ENCODE results near the gene MSANTD7.

The MSANTD7 gene

GRCh38 chr10:14843327-14843988, 5.4 kb downstream of the MSANTD7 start:
- no peak overlapping the region for H3K27ac ChIP-seq (ENCODE audit: low read depth, low read length)
- TF ChIP-seq CTCF (IDR thresholded peaks at IDR 0.05; ENCODE audit: low read depth, low read length, poor library complexity, severe bottlenecking) (no peak), EZH2phosphoT487 (IDR thresholded peaks at IDR 0.05; ENCODE audit: borderline replicate concordance, low read length) (no peak)
- H3K79me2 ChIP-seq (ENCODE audit: control insufficient read depth, low read length), result peaks cover 76% of the 10 kb centered on the region
- no peaks in the 10 kb centered on the region for H3K9me2 ChIP-seq (replicated peaks; ENCODE audit: control insufficient read depth, low read length)
- H3K4me1 ChIP-seq (ENCODE audit: control insufficient read depth, low read length), result peaks cover 10% of the 10 kb centered on the region
- H3K4me3 ChIP-seq (ENCODE audit: low read length), result no peak overlapping the region
- no peaks in the 10 kb centered on the region for H3K27me3 ChIP-seq (ENCODE audit: control insufficient read depth, low read length)
- peaks cover 9% of the 10 kb centered on the region; the same call in 1 of the 2 replicates for H3F3A ChIP-seq (ENCODE audit: control insufficient read depth, insufficient read depth)
- no peaks in the 10 kb centered on the region for H3K9me3 ChIP-seq (ENCODE audit: control insufficient read depth, insufficient read depth, low read length)
- peaks cover 21% of the 10 kb centered on the region for H4K20me1 ChIP-seq (ENCODE audit: control insufficient read depth, insufficient read depth, low read depth, low read length)
- H3K4me2 ChIP-seq (ENCODE audit: low read length), result no peak overlapping the region
- peaks cover 81% of the 10 kb centered on the region for H3K36me3 ChIP-seq (ENCODE audit: control insufficient read depth, low read length)

DNA sequence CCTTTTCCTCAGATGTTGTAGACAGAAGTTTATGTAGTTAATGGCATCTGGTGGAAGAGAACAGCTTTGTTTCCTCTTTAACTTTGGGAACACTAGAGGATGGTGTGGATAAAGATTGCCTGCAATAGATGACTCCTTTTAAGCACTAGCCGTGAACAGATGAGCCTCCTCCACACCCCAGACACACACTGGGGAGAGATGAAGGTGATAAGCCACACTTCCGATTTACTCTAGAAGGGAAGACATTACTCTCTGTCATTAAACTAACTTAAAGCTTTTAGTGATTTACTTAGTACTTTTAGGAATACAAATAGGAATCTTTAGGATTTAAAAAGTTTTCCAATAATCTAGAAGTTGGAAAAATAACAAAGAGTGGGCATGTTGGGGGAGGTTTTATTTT, 6.8 kb downstream of the MSANTD7 start:
- peaks cover 81% of the 10 kb centered on the region for H3K36me3 ChIP-seq (ENCODE audit: control insufficient read depth, low read length)

DNA sequence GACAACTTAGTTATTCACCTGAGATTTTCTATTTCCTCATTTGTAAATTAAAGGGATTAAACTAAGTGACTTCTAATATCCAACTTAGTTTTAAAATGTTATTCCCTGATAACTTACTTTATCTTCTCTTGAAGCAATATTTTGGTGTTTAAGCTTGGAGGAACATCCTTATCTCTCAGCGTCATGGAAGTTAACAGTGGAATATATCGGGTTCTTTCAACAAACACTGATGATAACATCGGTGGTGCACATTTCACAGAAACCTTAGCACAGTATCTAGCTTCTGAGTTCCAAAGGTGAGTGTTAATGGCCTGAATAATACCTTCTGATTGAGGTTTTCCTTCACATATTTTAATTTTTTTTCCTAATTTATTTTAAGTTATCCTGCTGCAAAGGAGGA, 14.1 kb downstream of the MSANTD7 start:
- no peak overlapping the region for H3K4me2 ChIP-seq (ENCODE audit: low read length)
- no peaks in the 10 kb centered on the region for H3K4me1 ChIP-seq (ENCODE audit: control insufficient read depth, low read length)
- no peak overlapping the region for H3K27ac ChIP-seq (ENCODE audit: low read depth, low read length)
- H3K79me2 ChIP-seq (ENCODE audit: control insufficient read depth, low read length), result no peaks in the 10 kb centered on the region; the same call in 1 of the 2 replicates
- H3K36me3 ChIP-seq (ENCODE audit: control insufficient read depth, low read length), result peaks cover 76% of the 10 kb centered on the region
- H3F3A ChIP-seq (ENCODE audit: control insufficient read depth, insufficient read depth), result peaks cover 14% of the 10 kb centered on the region; the same call in 1 of the 2 replicates
- no peak overlapping the region for H3K4me3 ChIP-seq (ENCODE audit: low read length)
- H4K20me1 ChIP-seq (ENCODE audit: control insufficient read depth, insufficient read depth, low read depth, low read length), result no peaks in the 10 kb centered on the region
- H3K9me2 ChIP-seq (replicated peaks; ENCODE audit: control insufficient read depth, low read length), result no peaks in the 10 kb centered on the region
- no peak for TF ChIP-seq CTCF (IDR thresholded peaks at IDR 0.05; ENCODE audit: low read depth, low read length, poor library complexity, severe bottlenecking)
- TF ChIP-seq EZH2phosphoT487 (IDR thresholded peaks at IDR 0.05; ENCODE audit: borderline replicate concordance, low read length), result no peak
- no peaks in the 10 kb centered on the region for H3K27me3 ChIP-seq (ENCODE audit: control insufficient read depth, low read length)
- no peaks in the 10 kb centered on the region for H3K9me3 ChIP-seq (ENCODE audit: control insufficient read depth, insufficient read depth, low read length)

More for the DNA sequence above, 6.8 kb downstream of the MSANTD7 start:
- Histone ChIP-seq H3K27me3 (ENCODE audit: control insufficient read depth, low read length) (no peaks in the 10 kb centered on the region), H3K4me3 (ENCODE audit: low read length) (no peak overlapping the region), H3K4me1 (ENCODE audit: control insufficient read depth, low read length) (peaks cover 4% of the 10 kb centered on the region), H3K79me2 (ENCODE audit: control insufficient read depth, low read length) (peaks cover 61% of the 10 kb centered on the region), H3K27ac (ENCODE audit: low read depth, low read length) (no peak overlapping the region), H4K20me1 (ENCODE audit: control insufficient read depth, insufficient read depth, low read depth, low read length) (peaks cover 16% of the 10 kb centered on the region; the same call in 1 of the 2 replicates), H3F3A (ENCODE audit: control insufficient read depth, insufficient read depth) (peaks cover 8% of the 10 kb centered on the region; the same call in 1 of the 2 replicates), H3K9me3 (ENCODE audit: control insufficient read depth, insufficient read depth, low read length) (no peaks in the 10 kb centered on the region), H3K4me2 (ENCODE audit: low read length) (no peak overlapping the region), H3K9me2 (replicated peaks; ENCODE audit: control insufficient read depth, low read length) (no peaks in the 10 kb centered on the region)
- TF ChIP-seq CTCF (IDR thresholded peaks at IDR 0.05; ENCODE audit: low read depth, low read length, poor library complexity, severe bottlenecking), result no peak
- TF ChIP-seq EZH2phosphoT487 (IDR thresholded peaks at IDR 0.05; ENCODE audit: borderline replicate concordance, low read length), result no peak
